NCI-H187 (cell line): ENCODE results near the gene SLC25A44.
"Not testable (repeated sequence)": the region's sequence is repeated elsewhere in the genome, so short reads cannot be mapped to it uniquely, and the experiment has no call there.

Source experiments
- DNase-seq, 2 experiments: peaks; one replicate each; lab custom pipeline; 2025; lab: John Stamatoyannopoulos, UW

SLC25A44 gene

GRCh38 chr1:156163712-156164111 is 30.2 kb upstream of the SLC25A44 start:
- no peak for DNase-seq

GRCh38 chr1:156164125-156164831 is 29.6 kb upstream of the SLC25A44 start:
- DNase-seq, result no peak

DNA sequence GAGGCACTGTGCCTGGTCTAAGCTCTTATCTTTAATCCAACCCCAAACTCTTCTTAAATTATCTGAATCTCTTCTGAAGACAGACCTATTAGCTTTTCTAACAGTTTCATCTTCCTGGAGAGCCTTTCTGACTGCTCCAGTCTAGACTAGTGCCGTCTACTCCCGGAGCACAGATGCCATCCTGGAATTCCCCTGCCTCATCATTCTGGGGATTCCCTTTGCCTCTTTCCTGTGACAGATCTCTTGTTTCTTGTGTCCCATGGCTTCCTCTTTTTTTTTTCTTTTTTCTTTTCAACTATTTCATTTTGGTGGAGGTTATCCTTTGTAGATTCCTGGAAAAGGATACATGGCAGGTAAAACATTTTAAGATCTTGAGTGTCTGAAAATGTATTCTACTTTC is 28.8 kb upstream of the SLC25A44 start:
- DNase-seq, result no peak

GRCh38 chr1:156167536-156167935 is 26.4 kb upstream of the SLC25A44 start:
- no peak for DNase-seq

DNA sequence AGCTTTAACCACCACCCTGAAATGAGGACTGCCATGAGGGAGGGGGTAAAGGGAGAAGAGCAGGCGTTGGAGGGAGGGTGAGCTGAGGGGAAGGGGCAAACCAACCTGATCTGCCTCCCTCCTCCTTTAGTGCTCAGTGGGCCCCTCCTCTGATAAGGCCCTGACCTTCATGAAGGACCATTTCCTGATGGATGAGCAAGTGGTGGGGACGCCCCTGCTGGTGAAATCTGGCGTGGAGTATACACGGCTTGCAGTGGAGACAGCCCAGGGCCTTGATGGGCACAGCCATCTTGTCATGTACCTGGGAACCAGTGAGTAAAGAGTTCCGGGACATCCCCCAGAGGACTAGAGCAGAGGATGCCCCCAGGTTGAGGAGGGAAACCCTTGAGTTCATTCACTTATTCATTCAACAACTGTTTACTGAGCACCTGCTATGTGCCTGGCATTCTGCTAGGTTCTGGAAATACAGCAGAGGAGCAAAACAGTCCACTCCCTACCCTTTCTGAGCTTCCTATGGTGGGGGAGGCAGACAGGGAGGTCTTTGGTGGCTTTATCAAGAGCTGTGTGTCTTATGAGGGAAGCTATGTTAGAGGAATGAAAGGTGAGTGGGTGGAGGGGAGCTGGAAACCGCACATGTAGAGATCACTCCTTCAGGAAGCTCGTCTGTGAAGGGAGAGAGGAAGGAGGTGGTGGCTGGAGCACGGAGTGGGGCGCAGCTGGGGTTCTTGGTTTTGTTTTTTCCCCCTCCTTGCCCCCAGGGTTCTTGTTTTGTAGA is 21.0 kb upstream of the SLC25A44 start:
- no peak for DNase-seq

DNA sequence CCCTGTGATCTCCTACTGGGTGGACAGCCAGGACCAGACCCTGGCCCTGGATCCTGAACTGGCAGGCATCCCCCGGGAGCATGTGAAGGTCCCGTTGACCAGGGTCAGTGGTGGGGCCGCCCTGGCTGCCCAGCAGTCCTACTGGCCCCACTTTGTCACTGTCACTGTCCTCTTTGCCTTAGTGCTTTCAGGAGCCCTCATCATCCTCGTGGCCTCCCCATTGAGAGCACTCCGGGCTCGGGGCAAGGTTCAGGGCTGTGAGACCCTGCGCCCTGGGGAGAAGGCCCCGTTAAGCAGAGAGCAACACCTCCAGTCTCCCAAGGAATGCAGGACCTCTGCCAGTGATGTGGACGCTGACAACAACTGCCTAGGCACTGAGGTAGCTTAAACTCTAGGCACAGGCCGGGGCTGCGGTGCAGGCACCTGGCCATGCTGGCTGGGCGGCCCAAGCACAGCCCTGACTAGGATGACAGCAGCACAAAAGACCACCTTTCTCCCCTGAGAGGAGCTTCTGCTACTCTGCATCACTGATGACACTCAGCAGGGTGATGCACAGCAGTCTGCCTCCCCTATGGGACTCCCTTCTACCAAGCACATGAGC is 17.2 kb upstream of the SLC25A44 start:
- no peak for DNase-seq

GRCh38 chr1:156177919-156178654 is 15.8 kb upstream of the SLC25A44 start:
- no peak for DNase-seq

- DNase-seq, result no peak
Measured at GRCh38 chr1:156180471-156180870, 13.4 kb upstream of the SLC25A44 start.

DNA sequence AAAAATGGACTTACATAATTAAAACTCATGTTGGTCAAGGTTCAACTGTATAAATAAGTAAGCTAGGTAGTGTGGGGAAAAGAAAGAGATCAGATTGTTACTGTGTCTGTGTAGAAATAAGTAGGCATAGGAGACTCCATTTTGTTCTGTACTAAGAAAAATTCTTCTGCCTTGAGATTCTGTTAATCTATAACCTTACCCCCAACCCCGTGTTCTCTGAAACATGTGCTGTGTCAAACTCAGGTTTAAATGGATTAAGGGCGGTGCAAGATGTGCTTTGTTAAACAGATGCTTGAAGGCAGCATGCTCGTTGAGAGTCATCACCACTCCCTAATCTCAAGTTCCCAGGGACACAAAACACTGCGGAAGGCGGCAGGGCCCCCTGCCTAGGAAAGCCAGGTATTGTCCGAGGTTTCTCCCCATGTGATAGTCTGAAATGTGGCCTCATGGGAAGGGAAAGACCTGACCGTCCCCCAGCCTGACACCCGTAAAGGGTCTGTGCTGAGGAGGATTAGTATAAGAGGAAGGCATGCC is 12.4 kb upstream of the SLC25A44 start:
- peak in 1 of 2 experiments; percentile 23 for DNase-seq

DNA sequence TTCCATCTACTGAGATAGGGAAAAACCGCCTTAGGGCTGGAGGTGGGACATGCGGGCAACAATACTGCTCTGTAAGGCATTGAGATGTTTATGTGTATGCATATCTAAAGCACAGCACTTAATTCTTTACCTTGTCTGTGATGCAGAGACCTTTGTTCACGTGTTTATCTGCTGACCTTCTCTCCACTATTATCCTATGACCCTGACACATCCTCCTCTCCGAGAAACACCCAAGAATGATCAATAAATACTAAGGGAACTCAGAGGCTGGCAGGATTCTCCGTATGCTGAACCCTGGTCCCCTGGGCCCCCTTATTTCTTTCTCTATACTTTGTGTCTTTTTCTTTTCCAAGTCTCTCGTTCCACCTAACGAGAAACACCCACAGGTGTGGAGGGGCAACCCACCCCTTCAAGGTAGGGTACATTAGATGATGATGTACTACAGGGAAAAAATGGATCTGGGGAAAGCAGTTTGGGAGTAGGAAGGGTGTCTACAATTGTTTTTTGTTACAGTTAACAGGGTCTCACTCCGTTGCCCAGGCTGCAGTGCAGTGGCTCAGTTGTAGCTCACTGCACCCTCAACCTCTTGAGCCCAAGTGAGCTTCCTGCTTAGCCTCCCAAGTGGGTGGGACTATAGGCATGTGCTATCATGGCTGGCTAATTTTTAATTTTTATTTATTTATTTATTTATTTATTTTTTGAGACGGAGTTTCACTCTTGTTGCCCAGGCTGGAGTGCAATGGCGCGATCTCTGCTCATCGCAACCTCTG is 11.7 kb upstream of the SLC25A44 start:
- DNase-seq, result not testable (repeated sequence)

GRCh38 chr1:156186347-156187177 is 7.3 kb upstream of the SLC25A44 start:
- DNase-seq, result not testable (repeated sequence)

GRCh38 chr1:156190265-156190664 is 3.6 kb upstream of the SLC25A44 start:
- DNase-seq, result not testable (repeated sequence)

- DNase-seq, result no peak
Measured at GRCh38 chr1:156191292-156191964, 2.5 kb upstream of the SLC25A44 start.

GRCh38 chr1:156193208-156193487 is 756 bp upstream of the SLC25A44 start:
- DNase-seq, result no peak

GRCh38 chr1:156194300-156194652 is 372 bp downstream of the SLC25A44 start:
- no peak for DNase-seq

GRCh38 chr1:156195853-156196252 is 1.9 kb downstream of the SLC25A44 start:
- no peak for DNase-seq

- DNase-seq, result no peak
Measured at GRCh38 chr1:156196445-156196844, 2.5 kb downstream of the SLC25A44 start.

DNA sequence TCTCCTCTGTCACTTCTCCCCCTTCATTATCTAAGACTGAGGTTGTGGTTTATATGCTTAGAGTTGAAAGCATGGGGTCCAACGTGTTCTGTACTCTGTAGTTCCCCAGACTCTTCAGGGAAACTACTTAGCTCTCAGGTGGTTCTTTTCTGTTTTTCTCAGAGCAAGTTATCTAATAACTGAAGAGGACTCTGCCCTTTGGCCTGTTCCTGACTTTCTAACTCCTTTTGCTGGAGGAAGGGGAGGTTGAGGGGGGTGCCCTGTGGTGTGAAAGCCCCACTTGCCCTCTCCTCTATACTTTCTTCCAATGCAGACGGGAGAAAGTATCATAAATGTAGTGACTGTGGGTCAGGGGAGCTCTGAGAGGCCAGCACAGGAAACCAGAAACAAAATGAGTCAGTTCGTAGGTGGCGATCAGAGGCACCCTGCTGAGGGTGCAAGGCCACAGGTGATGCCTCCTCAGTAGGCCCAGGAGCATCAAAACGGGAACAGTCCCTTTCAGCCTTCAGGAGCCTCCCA is 5.0 kb downstream of the SLC25A44 start:
- DNase-seq, result no peak

- no peak for DNase-seq
Measured at GRCh38 chr1:156200044-156200443, 6.1 kb downstream of the SLC25A44 start.

DNA sequence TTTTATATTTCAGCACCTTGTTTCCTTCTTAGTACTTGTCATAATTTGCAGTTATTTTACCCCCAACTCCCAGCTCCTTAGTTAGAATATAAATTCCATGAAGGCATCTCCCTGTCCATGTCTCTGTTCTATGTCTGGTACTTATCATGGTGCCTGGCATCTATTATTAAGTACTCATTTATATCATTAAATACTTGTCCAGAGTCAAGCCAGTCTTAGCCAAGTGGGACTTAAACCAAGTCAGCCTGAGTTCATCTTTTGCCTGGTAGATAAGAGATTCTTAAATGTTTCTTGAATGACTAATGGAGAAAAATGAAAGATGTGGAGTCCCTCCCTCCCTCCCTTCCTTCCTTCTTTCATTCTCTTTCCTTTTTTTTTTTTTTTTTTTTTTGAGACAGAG is 9.4 kb downstream of the SLC25A44 start:
- DNase-seq, result no peak
